K562 (cell line): Measurements from ENCODE around the gene KCNJ11. TPM values are rescaled to one million over a fixed set of nuclear protein-coding genes. Genes with fewer than 3 reads are reported as not detected.

Experiments
- ARHGAP35 ChIP-seq: fragments of 450-650 bp; IDR thresholded peaks from 2 replicates; pipeline ENCODE4 v1.6.1; 2018; ENCODE audit not compliant: partially characterized antibody
- CHD1 ChIP-seq: fragments of 200-600 bp; sonication (generic); IDR thresholded peaks from one replicate; pipeline ENCODE4 v1.6.1; 2012; ENCODE audit warnings: mild to moderate bottlenecking, moderate library complexity, low read length, inconsistent platforms
- CHD2 ChIP-seq: IDR thresholded peaks from 2 replicates; pipeline ENCODE4 v1.6.1; 2011; ENCODE audit warnings: low read depth, low read length
- CHD4 ChIP-seq: fragments of 200-600 bp; sonication (generic); IDR thresholded peaks from 3 replicates; pipeline ENCODE4 v1.6.1; 2012; ENCODE audit warnings: low read depth, mild to moderate bottlenecking, mixed read lengths, low read length, inconsistent platforms; ENCODE audit not compliant: insufficient read depth, insufficient replicate concordance, poor library complexity, severe bottlenecking
- FOXO4 ChIP-seq: fragments of 450-650 bp; formaldehyde crosslinking; IDR thresholded peaks from 2 replicates; pipeline ENCODE4 v1.4.0; 2020; ENCODE audit warnings: mild to moderate bottlenecking, moderate library complexity
- ILF3 ChIP-seq: fragments of 450-650 bp; IDR thresholded peaks from 2 replicates; pipeline ENCODE4 v1.6.1; 2018; ENCODE audit warnings: antibody characterized with exemption, mild to moderate bottlenecking, moderate library complexity, borderline replicate concordance
- KLF10 ChIP-seq: fragments of 250-450 bp; sonication (Bioruptor Pico); IDR thresholded peaks from 2 replicates; pipeline ENCODE4 v1.6.1; 2021; ENCODE audit warnings: matching md5 sums
- MCM7 ChIP-seq, 2 experiments: fragments of 450-650 bp; IDR thresholded peaks; 2 replicates each; pipeline ENCODE4 v1.6.1; 2016 to 2018
- MLLT1 ChIP-seq, 2 experiments: fragments of 450-650 bp; IDR thresholded peaks; 2 replicates each; pipeline ENCODE4 v1.6.1; 2016
- MYC ChIP-seq, 2 experiments: fragments of 250-450 bp in 1 of 2; sonication (Bioruptor Pico) in 1 of 2; IDR thresholded peaks; 2 replicates each; pipeline versions ENCODE4 v1.5.1 to v1.6.1; 2012 to 2021; ENCODE audit warnings: low read depth in 2 of 2, borderline replicate concordance in 1 of 2, improper control_type of control experiment in 1 of 2, low read length in 1 of 2, mild to moderate bottlenecking in 1 of 2, moderate library complexity in 1 of 2
- NFE2 ChIP-seq: IDR thresholded peaks from 2 replicates; pipeline ENCODE4 v1.6.1; 2014; ENCODE audit warnings: antibody characterized with exemption, low read depth
- NRF1 ChIP-seq, 2 experiments: fragments of 450-650 bp; IDR thresholded peaks in 1 of 2; conservative IDR thresholded peaks in 1 of 2; 2 replicates each; pipeline ENCODE4 v1.6.1; 2014; ENCODE audit warnings: mild to moderate bottlenecking in 2 of 2
- POLR2A ChIP-seq: fragments of 450-650 bp; conservative IDR thresholded peaks from 2 replicates; pipeline ENCODE4 v1.6.1; 2016
- PRPF4 ChIP-seq: fragments of 200-400 bp; formaldehyde crosslinking; IDR thresholded peaks from one replicate; pipeline ENCODE4 v1.6.1; 2017; ENCODE audit warnings: low read length, low read depth, mild to moderate bottlenecking; ENCODE audit not compliant: insufficient read depth, poor library complexity, severe bottlenecking
- SMAD1 ChIP-seq: fragments of 150-350 bp; IDR thresholded peaks from 2 replicates; pipeline ENCODE4 v1.6.1; 2014; ENCODE audit warnings: low read length, low read depth; ENCODE audit not compliant: partially characterized antibody
- SMAD4 ChIP-seq: fragments of 250-450 bp; sonication (Bioruptor Pico); conservative IDR thresholded peaks from 2 replicates; pipeline ENCODE4 v1.8.0; 2021; ENCODE audit warnings: inconsistent platforms, mild to moderate bottlenecking, moderate library complexity
- STAT6 ChIP-seq: sonication (generic); formaldehyde crosslinking; IDR thresholded peaks from 2 replicates; pipeline ENCODE4 v1.8.1; 2023; ENCODE audit warnings: mild to moderate bottlenecking, missing genetic modification reagents
- TCF3 ChIP-seq: sonication (generic); formaldehyde crosslinking; IDR thresholded peaks from 2 replicates; pipeline ENCODE4 v1.4.0; 2020; ENCODE audit warnings: mild to moderate bottlenecking, missing genetic modification reagents
- ZBTB7A ChIP-seq: IDR thresholded peaks from 2 replicates; pipeline ENCODE4 v1.6.1; 2011; ENCODE audit warnings: low read depth, mild to moderate bottlenecking, low read length, moderate library complexity, borderline replicate concordance; ENCODE audit not compliant: control insufficient read depth
- ZNF449 ChIP-seq: fragments of 250-450 bp; sonication (Bioruptor Pico); IDR thresholded peaks from 2 replicates; pipeline ENCODE4 v1.8.0; 2022; ENCODE audit warnings: moderate library complexity, mild to moderate bottlenecking, inconsistent platforms
- polyA plus RNA-seq, 8 experiments: library from polyadenylated mRNA; depleted of rRNA in 4 of 8; stranded (reverse) in 5 of 8; unstranded in 3 of 8; fragments of >200 nt; fragmentation: Nextera tagmentation in 2 of 8; fragmentation: Illumina TruSeq in 1 of 8; extraction: Ambion mirVana in 2 of 8; extraction: Trizol in 1 of 8; gene quantifications; 2 replicates each; pipeline versions ENCODE4 v1.2.1 to v1.2.3, GENCODE V29; 2011 to 2014; ENCODE audit warnings: inconsistent platforms in 1 of 8, missing spikeins in 1 of 8
- total RNA-seq, 7 experiments: library from RNA; depleted of rRNA in 6 of 7; stranded (reverse); fragments of >200 nt in 6 of 7; fragmentation: Illumina TruSeq in 2 of 7; extraction: Trizol in 2 of 7; gene quantifications; 2 replicates each; pipeline versions ENCODE4 v1.2.1 to v1.2.3, GENCODE V29; 2011 to 2021; ENCODE audit warnings: low replicate concordance in 1 of 7

The KCNJ11 gene
- total and polyA plus RNA-seq, 9 of the 15 experiments (the other 6 are each of a cell fraction or from before 2014, with no cell fraction given), result 0.54 to 3.7 (median 0.86) TPM; not detected in 2

GRCh38 chr11:17352950-17353820, 35.3 kb downstream of the KCNJ11 start (continued):
- TF ChIP-seq NRF1 (conservative IDR thresholded peaks at IDR 0.05 in 1 of 2, IDR thresholded peaks at IDR 0.05 in 1 of 2), result peak; percentile 16 to 39; a peak in 1 of 4 replicates
- no peak for TF ChIP-seq STAT6 (CRISPR knock-in tag)
- peak; percentile 97 for TF ChIP-seq ZBTB7A
- no peak for TF ChIP-seq PRPF4
- TF ChIP-seq MYC (IDR thresholded peaks at IDR 0.05; ENCODE audit: low read depth, low read length), result peak; percentile 94
- TF ChIP-seq MYC (CRISPR knock-in tag; IDR thresholded peaks at IDR 0.05; ENCODE audit: borderline replicate concordance, low read depth), result no peak
- peak in 1 of 2 experiments; percentile 84; a peak in 1 of 4 replicates for TF ChIP-seq MLLT1 (IDR thresholded peaks at IDR 0.05)
- TF ChIP-seq SMAD1, result peak; percentile 11
- no peak for TF ChIP-seq MCM7 (IDR thresholded peaks at IDR 0.05)
- TF ChIP-seq ARHGAP35, result no peak
- TF ChIP-seq CHD4, result no peak
- no peak for TF ChIP-seq FOXO4 (CRISPR knock-in tag)
- no peak for TF ChIP-seq TCF3 (CRISPR knock-in tag)
- peak; percentile 88 for TF ChIP-seq POLR2A
- TF ChIP-seq ZNF449, result no peak
- TF ChIP-seq ILF3, result no peak
- no peak; the same call in 1 of the 2 replicates for TF ChIP-seq CHD2
- TF ChIP-seq SMAD4, result peak; percentile 96
- no peak for TF ChIP-seq CHD1
- TF ChIP-seq KLF10, result no peak
- 0 out of 2 replicates have a peak, but pooled peaks have one; percentile 37 for TF ChIP-seq NFE2
